Measurements from ENCODE around the gene TGFA. TPM values are rescaled to one million over a fixed set of nuclear protein-coding genes. Genes with fewer than 3 reads are reported as not detected.

The TGFA gene
- total RNA-seq, 1 donor: 0.63 TPM

DNA sequence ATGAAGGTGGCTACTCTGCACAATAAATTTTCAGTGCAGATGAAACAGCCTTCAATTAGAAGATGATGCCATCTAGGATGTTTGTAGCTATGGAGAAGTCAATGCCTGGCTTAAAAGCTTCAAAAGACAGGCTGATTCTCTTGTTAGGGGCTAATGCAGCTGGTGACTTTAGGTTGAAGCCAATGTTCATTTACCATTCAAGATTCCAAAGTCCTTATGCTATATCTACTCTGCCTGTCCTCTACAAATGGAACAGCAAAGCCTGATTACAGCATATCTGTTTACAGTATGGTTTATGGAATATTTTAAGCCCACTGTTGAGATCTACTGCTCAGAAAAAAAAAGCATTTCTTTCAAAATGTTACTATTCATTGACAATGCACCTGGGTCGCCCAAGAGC lies 15.8 kb downstream of the TGFA start:
- H3K27me3 ChIP-seq (ENCODE audit: insufficient read depth, low read length): no peaks in the 10 kb centered on the region
- H3K9me3 ChIP-seq (ENCODE audit: low read depth, low read length): no peaks in the 10 kb centered on the region
- no peaks in the 10 kb centered on the region for H3K4me1 ChIP-seq (ENCODE audit: insufficient read depth, low read length)
- H3K4me3 ChIP-seq (ENCODE audit: low read length): no peak overlapping the region

DNA sequence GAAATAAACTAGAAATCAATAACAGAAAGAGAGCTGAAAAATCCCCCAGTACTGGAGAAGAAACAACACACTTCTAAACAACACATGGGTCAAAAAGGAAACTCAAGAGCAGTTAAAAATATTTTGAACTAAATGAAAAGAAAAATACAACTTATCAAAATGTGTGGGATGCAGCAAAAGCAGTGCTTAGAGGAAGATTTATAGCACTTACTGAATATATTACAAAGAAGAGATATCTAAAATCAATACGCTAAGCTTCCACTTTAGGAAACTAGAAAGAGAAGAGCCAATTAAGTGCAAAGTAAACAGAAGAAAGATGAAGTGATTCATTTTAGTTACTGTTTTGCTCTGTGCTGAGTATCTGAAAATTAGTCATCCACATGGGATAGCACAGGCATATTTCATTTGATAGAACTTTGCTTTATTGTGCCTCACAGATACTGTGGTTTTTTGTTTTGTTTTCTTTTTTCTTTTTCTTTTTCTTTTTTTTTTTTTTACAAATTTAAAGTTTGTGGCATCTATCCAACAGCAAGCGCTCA lies 17.0 kb downstream of the TGFA start:
- Histone ChIP-seq H3K4me3 (ENCODE audit: low read length) (no peak overlapping the region), H3K27me3 (ENCODE audit: insufficient read depth, low read length) (no peaks in the 10 kb centered on the region), H3K9me3 (ENCODE audit: low read depth, low read length) (no peaks in the 10 kb centered on the region), H3K4me1 (ENCODE audit: insufficient read depth, low read length) (peaks cover 7% of the 10 kb centered on the region)

DNA sequence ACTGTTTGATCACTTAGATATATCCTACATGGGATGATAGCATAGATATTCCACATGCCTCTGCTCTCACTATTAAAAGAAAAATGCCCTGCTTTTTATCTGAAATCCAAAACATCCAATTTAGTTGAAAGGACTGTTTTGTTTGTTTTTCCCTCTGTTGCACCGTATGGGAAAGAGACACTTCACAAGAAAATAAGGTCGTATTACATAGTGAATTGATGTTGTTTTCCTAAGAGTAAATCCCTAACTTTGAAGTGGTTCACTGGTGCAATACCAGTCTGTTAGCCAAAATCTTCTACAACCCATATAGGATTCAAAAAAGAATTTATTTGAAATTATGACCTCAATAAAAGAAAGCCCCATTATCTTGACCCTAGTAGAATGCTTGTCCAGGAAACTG lies 18.1 kb downstream of the TGFA start:
- H3K4me1 ChIP-seq (ENCODE audit: insufficient read depth, low read length): peaks cover 11% of the 10 kb centered on the region
- no peak overlapping the region for H3K4me3 ChIP-seq (ENCODE audit: low read length)
- no peaks in the 10 kb centered on the region for H3K27me3 ChIP-seq (ENCODE audit: insufficient read depth, low read length)
- no peaks in the 10 kb centered on the region for H3K9me3 ChIP-seq (ENCODE audit: low read depth, low read length)

DNA sequence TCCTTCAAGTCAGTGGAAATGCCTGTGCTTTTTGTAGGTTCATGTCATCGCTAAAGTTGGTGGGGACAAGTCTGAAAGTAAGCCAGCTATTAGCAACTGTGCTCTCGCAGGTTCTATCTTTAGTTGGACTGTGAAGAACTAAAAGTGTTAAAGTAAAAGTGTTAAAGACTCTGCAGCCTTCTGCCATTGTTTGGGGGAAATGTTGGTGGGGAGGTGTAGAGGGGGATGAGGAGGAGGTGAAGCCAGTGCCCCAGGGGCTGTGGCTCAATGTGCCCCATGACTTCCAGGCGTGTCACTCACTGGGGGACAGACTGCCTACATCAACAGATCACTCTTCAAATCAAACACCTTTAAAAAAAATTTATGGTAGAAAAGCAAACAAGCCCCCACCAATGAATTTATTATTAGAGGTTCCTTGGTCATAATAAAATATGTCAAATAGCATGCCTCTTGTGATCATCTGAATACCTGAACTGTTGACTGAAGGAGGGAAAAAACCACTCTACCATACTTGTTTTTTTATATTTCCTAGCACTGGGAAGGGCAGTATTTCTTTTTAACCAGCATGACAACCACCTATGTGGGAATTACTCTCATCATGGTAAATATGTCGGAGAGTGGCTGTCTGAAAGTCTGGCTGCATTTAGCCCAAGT lies 19.3 kb downstream of the TGFA start:
- H3K4me3 ChIP-seq (ENCODE audit: low read length): no peak overlapping the region
- H3K4me1 ChIP-seq (ENCODE audit: insufficient read depth, low read length): peaks cover 24% of the 10 kb centered on the region
- H3K9me3 ChIP-seq (ENCODE audit: low read depth, low read length): no peaks in the 10 kb centered on the region

DNA sequence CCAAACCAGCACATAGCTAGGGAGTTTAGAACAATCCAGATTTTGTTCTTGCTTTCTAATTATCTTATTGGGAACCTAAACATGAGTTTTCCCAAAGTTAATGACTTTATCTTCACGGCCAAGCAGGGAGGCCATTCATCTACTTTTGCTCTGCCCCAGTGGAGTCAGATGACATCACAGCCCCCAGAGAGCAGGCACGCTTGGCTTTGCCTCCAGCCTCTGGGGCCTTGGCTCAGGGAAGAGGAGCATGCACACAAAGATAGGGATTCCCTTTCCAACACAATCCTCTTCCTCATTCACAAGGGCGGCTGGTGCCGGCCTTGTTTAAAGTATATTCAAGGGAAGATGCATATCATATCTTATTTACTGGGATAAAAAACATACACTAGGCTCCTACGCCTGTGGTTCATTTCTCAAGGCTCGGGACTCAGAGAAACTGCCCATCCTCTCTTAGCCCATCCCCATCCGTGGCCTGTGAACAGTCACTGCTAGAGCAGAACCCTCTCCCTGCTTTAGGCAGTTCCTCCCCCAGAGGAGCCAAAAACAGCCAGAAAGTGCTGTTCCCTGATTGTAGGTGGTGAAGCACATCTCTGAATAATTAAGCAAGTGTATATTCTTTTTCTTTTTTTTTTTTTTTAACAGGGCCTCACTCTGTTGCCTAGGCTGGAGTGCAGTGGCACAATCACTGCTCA lies 21.2 kb downstream of the TGFA start:
- Histone ChIP-seq H3K9me3 (ENCODE audit: low read depth, low read length) (no peaks in the 10 kb centered on the region), H3K4me1 (ENCODE audit: insufficient read depth, low read length) (peaks cover 24% of the 10 kb centered on the region), H3K4me3 (ENCODE audit: low read length) (no peak overlapping the region), H3K27me3 (ENCODE audit: insufficient read depth, low read length) (no peaks in the 10 kb centered on the region)

More for the DNA sequence above, 19.3 kb downstream of the TGFA start:
- H3K27me3 ChIP-seq (ENCODE audit: insufficient read depth, low read length): no peaks in the 10 kb centered on the region

DNA sequence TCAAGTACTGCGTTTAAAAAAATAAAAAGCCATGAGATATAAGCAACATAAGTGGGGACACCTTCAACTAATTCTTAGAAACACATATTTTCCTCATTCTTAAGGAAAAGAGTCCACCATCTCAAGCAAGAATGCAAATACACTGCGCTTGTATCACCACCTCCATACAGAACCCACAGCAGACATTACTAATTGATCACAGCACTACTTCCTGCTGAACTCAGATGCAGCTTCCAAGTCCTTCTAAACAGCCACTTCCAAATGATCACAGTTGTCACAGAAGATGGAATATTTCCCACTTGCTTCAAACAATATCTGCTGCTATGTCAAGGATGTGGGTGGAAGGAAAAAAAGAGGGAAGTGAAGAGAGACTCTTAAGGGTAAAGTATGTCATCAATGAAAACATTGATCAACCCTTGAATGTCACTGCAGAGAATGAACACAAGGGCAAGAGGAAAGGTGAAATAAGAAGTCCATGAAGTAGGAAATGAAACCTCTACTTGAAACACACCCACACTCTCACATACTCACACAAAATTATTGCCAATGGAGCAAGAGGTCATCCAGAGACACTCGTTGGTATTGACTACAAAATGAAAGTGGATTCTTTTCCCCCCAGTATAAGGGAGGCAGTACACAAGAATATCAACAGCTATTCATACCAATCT lies 22.1 kb downstream of the TGFA start:
- Histone ChIP-seq H3K4me1 (ENCODE audit: insufficient read depth, low read length) (peaks cover 28% of the 10 kb centered on the region), H3K9me3 (ENCODE audit: low read depth, low read length) (no peaks in the 10 kb centered on the region), H3K27me3 (ENCODE audit: insufficient read depth, low read length) (no peaks in the 10 kb centered on the region), H3K4me3 (ENCODE audit: low read length) (no peak overlapping the region)

DNA sequence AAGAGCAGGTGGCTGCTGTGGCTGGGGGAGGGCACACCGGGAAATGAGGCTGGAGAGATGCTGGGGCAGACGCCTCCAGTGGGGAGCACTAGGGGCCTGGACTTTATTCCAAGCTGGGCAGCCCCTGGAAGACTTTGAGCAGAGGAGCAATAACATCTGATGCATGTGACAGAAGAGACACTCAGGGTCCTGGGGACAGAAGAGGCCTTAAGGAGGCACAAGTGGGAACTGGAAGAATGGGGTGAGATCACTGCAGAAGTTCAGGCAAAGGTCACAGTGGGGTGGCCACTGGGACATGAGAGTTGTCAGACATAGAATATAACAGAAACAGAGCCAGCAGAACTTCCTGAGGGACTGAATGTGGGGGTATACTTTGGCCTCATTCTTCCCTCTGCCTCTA lies 24.0 kb downstream of the TGFA start:
- H3K4me1 ChIP-seq (ENCODE audit: insufficient read depth, low read length): peaks cover 47% of the 10 kb centered on the region
- no peaks in the 10 kb centered on the region for H3K27me3 ChIP-seq (ENCODE audit: insufficient read depth, low read length)
- no peaks in the 10 kb centered on the region for H3K9me3 ChIP-seq (ENCODE audit: low read depth, low read length)
- no peak overlapping the region for H3K4me3 ChIP-seq (ENCODE audit: low read length)

DNA sequence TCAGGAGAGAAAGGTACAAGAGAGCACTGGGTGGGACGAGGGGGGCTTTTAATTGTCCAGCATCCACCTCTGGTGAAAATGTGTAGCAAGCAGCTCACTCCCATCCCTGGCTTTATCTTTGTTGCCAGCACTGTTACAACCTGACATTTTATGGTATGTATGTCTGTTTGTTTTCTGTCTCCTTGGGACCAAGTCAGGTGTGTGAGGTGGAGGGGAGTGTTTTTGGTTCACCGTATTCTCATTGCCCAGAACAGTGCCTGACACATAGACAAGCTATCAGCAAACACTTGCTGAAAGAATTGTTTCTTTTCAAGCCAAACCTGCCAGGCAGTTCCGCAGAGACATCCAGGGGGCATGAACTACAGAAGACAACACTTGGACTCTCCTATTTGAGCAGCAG lies 24.7 kb downstream of the TGFA start:
- Histone ChIP-seq H3K4me1 (ENCODE audit: insufficient read depth, low read length) (peaks cover 54% of the 10 kb centered on the region), H3K27me3 (ENCODE audit: insufficient read depth, low read length) (no peaks in the 10 kb centered on the region), H3K4me3 (ENCODE audit: low read length) (no peak overlapping the region), H3K9me3 (ENCODE audit: low read depth, low read length) (no peaks in the 10 kb centered on the region)

DNA sequence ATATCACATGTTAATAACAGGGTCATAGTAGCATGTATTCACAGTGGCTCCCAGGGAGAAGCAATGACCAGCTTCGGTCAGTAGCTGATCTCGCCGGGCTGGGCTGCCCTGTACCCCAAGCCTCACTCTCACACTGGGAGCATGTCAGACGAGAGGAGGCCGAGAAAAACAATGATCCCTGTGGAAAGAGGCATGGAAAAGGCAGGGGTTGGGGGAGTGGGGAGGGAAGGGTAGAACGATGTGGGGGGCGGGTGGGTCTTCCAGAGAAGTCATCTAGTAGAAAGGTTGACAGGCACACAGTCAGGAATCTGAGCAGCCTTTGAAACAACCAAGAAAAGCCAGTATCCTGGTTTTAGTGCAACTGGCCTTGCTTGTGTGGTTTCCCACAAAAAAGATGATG lies 25.4 kb downstream of the TGFA start:
- no peaks in the 10 kb centered on the region for H3K9me3 ChIP-seq (ENCODE audit: low read depth, low read length)
- H3K4me3 ChIP-seq (ENCODE audit: low read length): no peak overlapping the region
- H3K27me3 ChIP-seq (ENCODE audit: insufficient read depth, low read length): no peaks in the 10 kb centered on the region
- peaks cover 60% of the 10 kb centered on the region for H3K4me1 ChIP-seq (ENCODE audit: insufficient read depth, low read length)

DNA sequence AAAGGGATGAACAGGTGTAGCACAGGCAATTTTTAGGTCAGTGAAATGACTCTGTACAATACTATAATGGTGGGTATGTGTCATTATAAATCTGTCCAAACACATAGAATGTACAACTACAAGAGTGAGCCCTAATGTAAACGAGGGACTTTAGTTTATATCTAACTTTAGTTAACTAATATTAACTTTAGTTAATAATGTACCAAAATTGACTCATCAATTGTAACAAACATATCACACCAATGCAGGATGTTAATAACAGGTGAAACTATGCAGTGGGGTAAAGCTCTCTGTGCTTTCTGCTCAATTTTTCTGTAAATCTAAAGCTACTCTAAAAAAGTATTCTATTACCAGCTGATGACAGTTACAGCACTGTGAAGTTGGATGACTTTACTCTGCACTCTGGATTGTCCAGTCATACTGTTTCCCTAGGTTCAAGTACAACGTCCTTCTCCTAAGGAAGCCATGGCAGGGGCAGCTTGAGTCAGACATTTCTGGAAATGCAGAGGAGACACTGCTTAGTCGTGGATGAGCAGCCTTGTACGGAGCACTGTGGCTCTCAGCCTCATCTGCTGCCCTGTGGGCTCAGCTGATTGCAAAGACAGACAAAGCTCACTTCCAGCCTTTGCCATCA lies 26.1 kb downstream of the TGFA start:
- no peak overlapping the region for H3K4me3 ChIP-seq (ENCODE audit: low read length)

DNA sequence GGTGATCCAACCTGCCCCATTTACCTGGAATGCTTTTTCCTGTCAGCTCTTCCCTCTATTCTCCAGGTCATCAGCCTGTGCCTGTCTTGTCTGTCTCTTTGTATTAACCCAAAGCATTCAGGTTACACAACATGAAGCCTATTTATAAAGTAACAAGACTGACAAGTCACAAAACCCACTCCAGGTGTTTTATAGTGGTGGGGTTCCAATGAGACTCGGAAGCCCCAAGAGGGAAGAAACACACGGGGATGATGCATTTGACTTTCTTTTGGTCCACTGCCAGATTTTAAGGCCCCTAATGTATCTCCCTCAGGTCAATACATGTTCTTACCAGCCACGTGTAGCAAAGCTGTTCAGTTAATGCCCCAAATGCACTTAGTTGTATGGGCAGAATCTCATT lies 27.5 kb downstream of the TGFA start:
- Histone ChIP-seq H3K27me3 (ENCODE audit: insufficient read depth, low read length) (no peaks in the 10 kb centered on the region), H3K9me3 (ENCODE audit: low read depth, low read length) (no peaks in the 10 kb centered on the region), H3K4me1 (ENCODE audit: insufficient read depth, low read length) (peaks cover 64% of the 10 kb centered on the region), H3K4me3 (ENCODE audit: low read length) (no peak overlapping the region)

More for the DNA sequence above, 26.1 kb downstream of the TGFA start:
- Histone ChIP-seq H3K27me3 (ENCODE audit: insufficient read depth, low read length) (no peaks in the 10 kb centered on the region), H3K4me1 (ENCODE audit: insufficient read depth, low read length) (peaks cover 68% of the 10 kb centered on the region), H3K9me3 (ENCODE audit: low read depth, low read length) (no peaks in the 10 kb centered on the region)

DNA sequence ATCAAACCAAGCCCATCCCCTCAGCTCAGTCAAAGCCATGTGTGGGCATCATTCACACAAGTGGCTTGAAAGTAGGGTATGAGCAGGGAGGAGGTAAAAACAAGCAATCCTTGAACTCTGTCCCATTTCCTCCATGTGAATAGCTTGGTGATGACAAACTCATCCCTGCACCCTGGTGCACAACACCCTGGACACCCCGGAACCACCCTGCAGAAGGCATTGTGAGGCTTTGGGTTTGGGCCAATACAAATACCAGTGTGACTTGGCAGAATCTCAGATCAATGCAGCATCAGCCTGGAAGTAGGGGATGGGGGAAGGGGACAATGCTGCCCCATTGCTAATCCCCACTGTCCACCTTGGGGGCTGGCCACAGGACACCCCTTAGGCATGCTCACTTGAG lies 28.6 kb downstream of the TGFA start:
- H3K27me3 ChIP-seq (ENCODE audit: insufficient read depth, low read length): no peaks in the 10 kb centered on the region
- H3K4me1 ChIP-seq (ENCODE audit: insufficient read depth, low read length): peaks cover 54% of the 10 kb centered on the region
- H3K4me3 ChIP-seq (ENCODE audit: low read length): no peak overlapping the region
- H3K9me3 ChIP-seq (ENCODE audit: low read depth, low read length): no peaks in the 10 kb centered on the region

DNA sequence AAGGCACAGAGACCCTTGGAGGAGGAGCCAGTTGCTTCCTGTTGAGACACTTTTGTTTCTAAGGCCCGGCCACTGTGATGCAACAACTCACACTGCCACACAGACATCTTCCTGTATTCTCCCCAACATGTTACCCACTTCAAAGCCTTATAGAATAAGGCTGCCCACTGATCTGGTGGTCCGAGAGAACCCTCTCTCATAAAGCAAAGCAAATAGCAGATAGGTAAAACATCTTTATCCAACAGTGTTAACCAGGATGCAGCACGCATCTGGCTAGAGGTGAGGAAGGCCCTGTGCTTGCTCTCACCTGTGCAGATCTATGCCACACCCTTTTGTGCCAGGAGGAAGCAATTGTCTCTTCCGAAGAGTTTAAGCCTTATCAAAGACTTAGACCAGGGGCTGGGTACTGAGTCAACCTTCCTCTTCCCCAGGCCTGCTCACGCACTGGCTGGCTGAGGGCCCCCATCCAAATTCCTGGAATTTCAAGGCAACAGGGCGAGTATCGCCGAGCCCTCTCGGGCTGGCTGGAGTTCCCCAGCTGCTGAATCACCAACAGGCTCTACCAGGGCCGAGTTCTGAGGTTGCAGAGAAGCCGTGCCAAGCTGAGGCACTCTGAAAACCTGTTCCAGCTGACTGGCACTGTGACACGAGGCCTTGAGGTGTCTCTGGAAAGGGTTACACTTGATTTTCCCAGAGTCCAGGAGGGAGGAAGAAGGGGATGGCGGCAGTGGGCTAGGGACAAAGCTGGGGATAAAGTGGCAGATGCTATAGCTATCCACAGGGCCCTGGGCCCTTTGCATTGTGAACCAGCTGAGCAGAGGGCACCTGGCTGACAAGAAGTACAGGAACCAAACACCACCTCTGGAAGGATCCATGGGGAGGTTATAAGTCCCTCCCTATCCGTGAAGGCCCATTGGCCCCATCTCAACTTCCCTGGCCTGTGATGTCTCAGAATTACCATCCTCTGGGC lies 29.3 kb downstream of the TGFA start:
- peaks cover 47% of the 10 kb centered on the region for H3K4me1 ChIP-seq (ENCODE audit: insufficient read depth, low read length)
- no peak overlapping the region for H3K4me3 ChIP-seq (ENCODE audit: low read length)
- no peaks in the 10 kb centered on the region for H3K9me3 ChIP-seq (ENCODE audit: low read depth, low read length)
- no peaks in the 10 kb centered on the region for H3K27me3 ChIP-seq (ENCODE audit: insufficient read depth, low read length)

DNA sequence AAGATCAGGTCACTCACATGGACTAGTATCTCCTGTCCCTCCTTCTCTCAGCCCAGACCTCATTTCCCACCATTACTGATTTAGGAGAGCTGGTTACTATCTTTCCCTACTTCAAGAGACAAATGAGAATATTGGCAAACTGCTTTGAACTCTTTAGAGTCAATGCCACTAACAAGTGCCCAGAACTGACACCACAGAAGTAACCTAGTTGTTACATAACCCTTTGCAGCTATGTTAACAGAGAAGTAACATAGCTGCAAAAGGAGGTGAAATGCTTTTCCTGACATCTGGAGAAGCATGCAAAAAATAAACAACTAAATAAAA lies 30.0 kb downstream of the TGFA start:
- Histone ChIP-seq H3K4me3 (ENCODE audit: low read length) (no peak overlapping the region), H3K9me3 (ENCODE audit: low read depth, low read length) (no peaks in the 10 kb centered on the region), H3K27me3 (ENCODE audit: insufficient read depth, low read length) (no peaks in the 10 kb centered on the region), H3K4me1 (ENCODE audit: insufficient read depth, low read length) (peaks cover 47% of the 10 kb centered on the region)

Measured in mononuclear cell (primary cell).